GM23248 (cell line): ENCODE results near the gene ADGRL1.

Experiments used
- EZH2 ChIP-seq: fragments of 200-600 bp; sonication (generic); IDR thresholded peaks from 2 replicates; pipeline ENCODE4 v1.6.1; 2018; ENCODE audit warnings: antibody characterized with exemption, mild to moderate bottlenecking; ENCODE audit not compliant: insufficient read depth, poor library complexity, severe bottlenecking
- EZH2phosphoT487 ChIP-seq: fragments of 200-600 bp; sonication (generic); IDR thresholded peaks from 2 replicates; pipeline ENCODE4 v1.6.1; 2018; ENCODE audit warnings: antibody characterized with exemption, moderate library complexity, mild to moderate bottlenecking, low read depth; ENCODE audit not compliant: insufficient read depth

GRCh38 chr19:14146789-14147216, 59.2 kb downstream of the ADGRL1 start:
- TF ChIP-seq EZH2: no peak
- 0 out of 2 replicates have a peak, but pooled peaks have one; percentile 29 for TF ChIP-seq EZH2phosphoT487
